Hindlimb muscle (tissue), 1 donor: Measurements from ENCODE around the gene SLIT3. TPM values are rescaled to one million over a fixed set of nuclear protein-coding genes. Genes with fewer than 3 reads are reported as not detected.
"Not testable (repeated sequence)": the region's sequence is repeated elsewhere in the genome, so short reads cannot be mapped to it uniquely, and the experiment has no call there.

Experiments used
- DNase-seq: peaks from one replicate; pipeline ENCODE4 v3.0.0-alpha.2; 2013
- polyA plus RNA-seq: library from polyadenylated mRNA; unstranded; fragments of 120-200 nt; gene quantifications from one replicate; pipeline ENCODE4 v1.2.1, GENCODE V29; 2013; ENCODE audit not compliant: insufficient read length

SLIT3 gene
- polyA plus RNA-seq, 1 donor, result 7.5 TPM

GRCh38 chr5:168753691-168754254, 547.2 kb downstream of the SLIT3 start:
- no peak for DNase-seq

GRCh38 chr5:168752416-168753190, 548.3 kb downstream of the SLIT3 start:
- no peak for DNase-seq

GRCh38 chr5:168752012-168752411, 548.9 kb downstream of the SLIT3 start:
- no peak for DNase-seq

- DNase-seq, result no peak
Observed at GRCh38 chr5:168750926-168751325, 550.0 kb downstream of the SLIT3 start.

- no peak for DNase-seq
Observed at GRCh38 chr5:168749391-168750100, 551.4 kb downstream of the SLIT3 start.

GRCh38 chr5:168747987-168748777, 552.8 kb downstream of the SLIT3 start:
- DNase-seq, result no peak

GRCh38 chr5:168746893-168747640, 553.9 kb downstream of the SLIT3 start:
- DNase-seq, result no peak

GRCh38 chr5:168746126-168746892, 554.6 kb downstream of the SLIT3 start:
- DNase-seq, result not testable (repeated sequence)

GRCh38 chr5:168743617-168744016, 557.3 kb downstream of the SLIT3 start:
- no peak for DNase-seq

- not testable (repeated sequence) for DNase-seq
Observed at GRCh38 chr5:168742311-168742710, 558.6 kb downstream of the SLIT3 start.

- DNase-seq, result no peak
Observed at GRCh38 chr5:168740811-168741213, 560.1 kb downstream of the SLIT3 start.

GRCh38 chr5:168740092-168740800, 560.7 kb downstream of the SLIT3 start:
- no peak for DNase-seq

GRCh38 chr5:168737066-168737465, 563.9 kb downstream of the SLIT3 start:
- DNase-seq, result no peak

GRCh38 chr5:168736281-168736831, 564.6 kb downstream of the SLIT3 start:
- DNase-seq, result no peak

- DNase-seq, result no peak
Observed at GRCh38 chr5:168734620-168735300, 566.2 kb downstream of the SLIT3 start.

GRCh38 chr5:168734119-168734518, 566.8 kb downstream of the SLIT3 start:
- DNase-seq, result no peak

GRCh38 chr5:168728546-168729211, 572.3 kb downstream of the SLIT3 start:
- no peak for DNase-seq

- no peak for DNase-seq
Observed at GRCh38 chr5:168727547-168727946, 573.4 kb downstream of the SLIT3 start.

- no peak for DNase-seq
Observed at GRCh38 chr5:168726342-168726741, 574.6 kb downstream of the SLIT3 start.
